ENCODE data around the gene MUC2. TPM values are rescaled to one million over a fixed set of nuclear protein-coding genes. Genes with fewer than 3 reads are reported as not detected.

The MUC2 gene
- total RNA-seq, 1 donor from 2014 or later = 0.07 TPM

DNA sequence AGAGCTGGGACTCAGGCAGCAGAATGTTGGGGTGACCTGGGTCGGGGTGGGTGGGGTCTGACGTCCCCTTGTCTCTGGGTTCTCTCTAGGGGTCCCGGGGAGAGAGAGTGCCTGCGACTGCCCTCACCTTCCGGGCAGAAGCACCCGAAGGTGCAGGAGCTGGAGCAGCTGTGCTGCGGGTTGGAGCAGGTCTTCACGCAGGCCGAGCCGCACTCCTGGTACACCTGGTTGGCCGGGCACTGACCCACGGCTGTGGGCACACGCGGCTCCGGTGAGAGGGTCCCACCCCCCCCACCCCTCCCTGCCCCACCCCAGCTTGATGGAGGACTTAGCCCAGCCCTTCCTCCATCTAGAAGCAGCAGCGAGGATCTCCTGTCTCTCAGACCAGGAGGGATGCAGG lies 44.6 kb upstream of the MUC2 start:
- TF ChIP-seq, protein P1, sequence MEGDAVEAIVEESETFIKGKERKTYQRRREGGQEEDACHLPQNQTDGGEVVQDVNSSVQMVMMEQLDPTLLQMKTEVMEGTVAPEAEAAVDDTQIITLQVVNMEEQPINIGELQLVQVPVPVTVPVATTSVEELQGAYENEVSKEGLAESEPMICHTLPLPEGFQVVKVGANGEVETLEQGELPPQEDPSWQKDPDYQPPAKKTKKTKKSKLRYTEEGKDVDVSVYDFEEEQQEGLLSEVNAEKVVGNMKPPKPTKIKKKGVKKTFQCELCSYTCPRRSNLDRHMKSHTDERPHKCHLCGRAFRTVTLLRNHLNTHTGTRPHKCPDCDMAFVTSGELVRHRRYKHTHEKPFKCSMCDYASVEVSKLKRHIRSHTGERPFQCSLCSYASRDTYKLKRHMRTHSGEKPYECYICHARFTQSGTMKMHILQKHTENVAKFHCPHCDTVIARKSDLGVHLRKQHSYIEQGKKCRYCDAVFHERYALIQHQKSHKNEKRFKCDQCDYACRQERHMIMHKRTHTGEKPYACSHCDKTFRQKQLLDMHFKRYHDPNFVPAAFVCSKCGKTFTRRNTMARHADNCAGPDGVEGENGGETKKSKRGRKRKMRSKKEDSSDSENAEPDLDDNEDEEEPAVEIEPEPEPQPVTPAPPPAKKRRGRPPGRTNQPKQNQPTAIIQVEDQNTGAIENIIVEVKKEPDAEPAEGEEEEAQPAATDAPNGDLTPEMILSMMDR (IDR thresholded peaks at IDR 0.05; ENCODE audit: unreplicated experiment) = no peak
- no peak overlapping the region for H3K27ac Mint-ChIP-seq
- no peaks in the 10 kb centered on the region for H3K9me3 Mint-ChIP-seq
- DNase-seq (ENCODE audit: low spot score in 2 of 2, unreplicated experiment in 2 of 2) = no peak
- no peak overlapping the region for H3K4me3 Mint-ChIP-seq
- H3K27me3 Mint-ChIP-seq (ENCODE audit: low read depth) = no peaks in the 10 kb centered on the region
- H3K36me3 Mint-ChIP-seq = no peaks in the 10 kb centered on the region
- H3K4me1 Mint-ChIP-seq = no peaks in the 10 kb centered on the region

DNA sequence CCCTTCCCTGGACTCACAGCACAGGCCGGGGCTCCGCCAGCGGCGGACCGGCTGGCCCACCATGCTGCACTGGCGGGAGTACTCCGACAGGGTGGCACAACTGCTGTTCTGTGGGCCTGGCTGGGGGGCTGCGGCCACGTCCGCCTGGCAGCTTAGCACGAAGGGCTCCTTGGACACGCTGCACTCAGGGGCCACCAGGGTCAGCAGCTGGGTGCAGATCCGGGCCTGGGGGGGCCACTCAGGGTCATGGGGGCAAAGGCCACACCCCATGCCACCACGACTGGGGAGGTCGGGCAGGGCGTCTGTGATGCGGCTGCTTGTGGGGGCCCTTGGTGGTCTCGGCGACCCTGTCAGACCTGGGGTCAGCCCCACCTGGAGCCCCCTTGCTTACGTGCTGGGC lies 44.1 kb upstream of the MUC2 start:
- Mint-ChIP-seq H3K27me3 (ENCODE audit: low read depth) (no peaks in the 10 kb centered on the region), H3K4me3 (no peak overlapping the region), H3K9me3 (no peaks in the 10 kb centered on the region), H3K4me1 (no peaks in the 10 kb centered on the region), H3K27ac (no peak overlapping the region), H3K36me3 (no peaks in the 10 kb centered on the region)
- TF ChIP-seq, protein P1 (IDR thresholded peaks at IDR 0.05; ENCODE audit: unreplicated experiment) = no peak
- no peak for DNase-seq (ENCODE audit: low spot score in 2 of 2, unreplicated experiment in 2 of 2)

DNA sequence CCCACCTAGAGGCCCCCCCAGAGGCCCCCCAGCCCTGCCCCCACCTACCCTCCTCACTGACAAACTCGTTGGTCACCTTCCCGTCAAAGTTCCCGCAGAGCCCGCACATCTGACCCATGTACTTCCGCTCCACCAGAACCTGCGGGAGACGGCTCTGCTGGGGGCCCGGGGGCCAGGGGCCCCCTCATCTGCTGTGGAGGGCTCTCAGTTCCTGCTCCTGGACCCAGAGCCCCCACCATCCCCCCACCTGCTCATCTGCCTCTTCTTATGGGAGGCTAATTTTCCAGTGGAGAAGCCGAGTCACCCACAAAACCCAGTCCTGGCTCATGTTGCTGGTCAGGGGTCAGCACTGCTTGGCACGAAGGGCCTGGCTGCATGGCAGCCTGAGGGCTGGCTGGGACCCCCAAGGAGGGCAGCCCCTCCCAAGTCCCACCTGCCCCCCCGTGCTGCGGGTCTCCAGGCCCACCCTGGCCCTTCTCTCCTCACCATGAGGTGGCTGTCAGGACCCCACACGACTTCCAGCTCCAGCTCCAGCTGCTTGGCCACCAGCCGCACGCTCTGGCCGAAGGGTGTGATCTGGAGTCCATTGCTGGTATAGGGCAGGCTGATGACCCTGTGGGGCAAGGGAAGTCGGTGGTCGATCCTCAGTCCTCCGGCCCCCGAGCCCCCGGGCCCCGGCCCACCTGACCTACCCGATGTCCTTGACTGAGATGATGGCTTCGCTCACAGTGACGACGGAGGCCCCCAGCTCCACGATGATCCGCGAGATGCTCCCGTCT lies 43.4 kb upstream of the MUC2 start:
- no peaks in the 10 kb centered on the region for H3K9me3 Mint-ChIP-seq
- DNase-seq (ENCODE audit: low spot score in 2 of 2, unreplicated experiment in 2 of 2) = no peak
- TF ChIP-seq, protein P1 (IDR thresholded peaks at IDR 0.05; ENCODE audit: unreplicated experiment) = no peak
- H3K36me3 Mint-ChIP-seq = no peaks in the 10 kb centered on the region
- H3K27ac Mint-ChIP-seq = no peak overlapping the region
- no peaks in the 10 kb centered on the region for H3K4me1 Mint-ChIP-seq
- no peaks in the 10 kb centered on the region for H3K27me3 Mint-ChIP-seq (ENCODE audit: low read depth)
- H3K4me3 Mint-ChIP-seq = no peak overlapping the region

DNA sequence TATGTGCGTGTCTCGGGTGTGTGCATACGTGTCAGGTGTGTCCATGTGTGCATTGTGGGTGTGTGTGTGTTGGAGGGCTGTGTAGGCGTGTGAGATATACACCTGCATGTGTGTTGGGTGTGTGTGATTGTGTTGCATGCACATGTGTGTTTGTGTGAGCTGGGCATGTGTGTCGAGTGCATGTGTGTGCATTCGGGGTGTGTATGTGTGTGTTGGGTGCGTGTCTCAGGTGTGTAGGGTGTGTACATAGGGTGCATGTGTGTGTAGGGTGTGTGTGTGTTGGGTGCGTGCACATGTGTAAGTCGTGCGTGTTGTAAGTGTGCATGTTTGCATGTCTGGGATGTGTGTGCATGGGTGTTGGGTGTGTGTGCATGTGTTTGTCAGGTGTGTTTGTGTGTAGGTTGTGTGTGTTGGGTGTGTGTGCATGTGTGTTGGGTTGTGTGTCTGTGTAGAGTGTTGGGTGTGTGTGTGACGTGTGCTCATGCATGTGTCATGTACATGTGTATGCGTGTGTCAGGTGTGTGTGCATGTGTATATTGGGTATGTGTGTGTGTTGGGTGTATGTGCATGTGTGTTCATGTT lies 42.3 kb upstream of the MUC2 start:
- Mint-ChIP-seq H3K4me3 (no peak overlapping the region), H3K4me1 (no peaks in the 10 kb centered on the region), H3K9me3 (no peaks in the 10 kb centered on the region), H3K36me3 (no peaks in the 10 kb centered on the region), H3K27ac (no peak overlapping the region), H3K27me3 (ENCODE audit: low read depth) (no peaks in the 10 kb centered on the region)
- TF ChIP-seq, protein P1 (IDR thresholded peaks at IDR 0.05; ENCODE audit: unreplicated experiment) = no peak
- DNase-seq (ENCODE audit: low spot score in 2 of 2, unreplicated experiment in 2 of 2) = no peak

DNA sequence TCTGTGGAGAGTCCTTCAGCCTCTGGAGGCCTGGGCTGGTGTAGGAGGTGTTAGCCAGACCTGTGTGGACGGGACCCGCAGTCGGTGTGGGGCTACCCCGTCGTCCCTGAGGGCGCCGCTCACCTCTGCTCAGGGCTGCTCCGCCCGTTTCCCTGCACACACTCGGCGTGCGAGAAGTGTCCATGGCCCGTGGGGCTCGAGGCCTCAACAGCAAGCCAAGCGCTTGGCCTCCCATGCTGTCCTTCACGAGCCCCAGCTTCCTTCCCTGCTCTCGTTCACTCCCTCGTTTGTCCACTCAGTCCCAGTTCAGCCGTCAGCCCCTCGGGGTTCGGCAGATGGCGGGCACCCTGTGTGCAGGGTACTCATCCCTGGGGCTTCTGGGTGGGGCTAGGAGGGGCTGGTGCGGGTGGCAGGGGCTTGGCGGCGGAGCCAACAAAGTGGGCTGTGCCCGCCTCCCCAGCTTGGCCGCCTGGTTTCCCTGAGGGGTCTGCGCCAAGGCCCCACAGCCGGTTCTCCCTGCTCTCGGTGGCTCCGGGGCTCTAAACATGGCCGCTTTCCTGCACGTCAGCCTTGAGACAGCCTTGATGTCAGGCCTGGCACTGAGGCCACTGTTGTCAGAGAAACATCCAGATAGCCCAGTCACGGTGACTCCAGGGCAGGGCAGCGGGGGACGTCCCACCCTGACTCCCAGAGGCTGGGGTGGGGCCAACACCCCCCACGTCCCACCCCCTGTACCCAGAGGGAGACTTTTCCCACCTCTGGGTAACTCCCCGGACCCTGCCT lies 41.5 kb upstream of the MUC2 start:
- H3K27me3 Mint-ChIP-seq (ENCODE audit: low read depth) = no peaks in the 10 kb centered on the region
- H3K4me1 Mint-ChIP-seq = no peaks in the 10 kb centered on the region
- H3K27ac Mint-ChIP-seq = no peak overlapping the region
- DNase-seq (ENCODE audit: low spot score in 2 of 2, unreplicated experiment in 2 of 2) = no peak
- H3K9me3 Mint-ChIP-seq = no peaks in the 10 kb centered on the region
- H3K4me3 Mint-ChIP-seq = no peak overlapping the region
- H3K36me3 Mint-ChIP-seq = no peaks in the 10 kb centered on the region
- TF ChIP-seq, protein P1 (IDR thresholded peaks at IDR 0.05; ENCODE audit: unreplicated experiment) = no peak
